GM18507 (cell line): ENCODE data around the gene HIF3A.

Experiments
- DNase-seq: peaks from one replicate; pipeline ENCODE4 v3.0.0; 2011; ENCODE audit warnings: low read depth; ENCODE audit not compliant: insufficient read length; ENCODE audit errors: extremely low spot score
- FAIRE-seq: peaks from 2 replicates; lab custom pipeline; 2011; peaks lifted over from hg19 to GRCh38; lab: Jason Lieb, UNC

HIF3A gene

GRCh38 chr19:46351241-46352041, 54.6 kb downstream of the HIF3A start:
- peak; percentile 70 for FAIRE-seq

DNA sequence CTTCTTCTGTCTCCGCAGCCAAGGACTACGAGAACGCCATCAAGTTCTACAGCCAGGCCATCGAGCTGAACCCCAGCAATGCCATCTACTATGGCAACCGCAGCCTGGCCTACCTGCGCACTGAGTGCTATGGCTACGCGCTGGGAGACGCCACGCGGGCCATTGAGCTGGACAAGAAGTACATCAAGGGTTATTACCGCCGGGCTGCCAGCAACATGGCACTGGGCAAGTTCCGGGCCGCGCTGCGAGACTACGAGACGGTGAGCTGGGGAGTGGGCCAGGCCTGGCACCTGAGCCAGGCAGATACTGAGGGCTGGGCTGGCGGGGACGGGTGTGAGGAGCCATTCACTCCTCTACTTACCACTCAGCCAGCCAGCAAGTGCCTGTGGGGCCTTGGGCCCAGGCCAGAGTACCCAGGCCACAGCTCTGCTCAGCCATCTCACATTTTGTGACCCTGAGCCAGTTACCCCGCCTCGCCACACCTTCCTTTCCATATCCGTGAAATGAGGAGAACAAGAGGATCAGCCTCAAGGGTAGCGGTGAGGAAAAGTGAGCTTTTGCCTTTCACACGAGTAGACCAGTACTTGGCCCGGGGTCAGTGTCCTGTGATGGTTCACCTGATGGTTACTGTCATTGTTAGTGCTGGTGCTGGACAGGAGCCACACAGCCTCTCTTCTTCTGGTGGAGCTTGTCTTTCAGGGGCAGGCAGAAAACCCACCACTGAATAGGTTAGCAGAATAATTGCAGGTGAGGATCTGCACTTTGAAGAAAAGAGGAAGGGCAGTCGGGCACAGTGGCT, 57.1 kb downstream of the HIF3A start:
- FAIRE-seq (no peak), DNase-seq (no peak)

More at GRCh38 chr19:46351241-46352041, 54.6 kb downstream of the HIF3A start:
- DNase-seq = no peak

GRCh38 chr19:46355234-46356148, 58.6 kb downstream of the HIF3A start:
- FAIRE-seq (peak; percentile 72), DNase-seq (peak; percentile 17)

DNA sequence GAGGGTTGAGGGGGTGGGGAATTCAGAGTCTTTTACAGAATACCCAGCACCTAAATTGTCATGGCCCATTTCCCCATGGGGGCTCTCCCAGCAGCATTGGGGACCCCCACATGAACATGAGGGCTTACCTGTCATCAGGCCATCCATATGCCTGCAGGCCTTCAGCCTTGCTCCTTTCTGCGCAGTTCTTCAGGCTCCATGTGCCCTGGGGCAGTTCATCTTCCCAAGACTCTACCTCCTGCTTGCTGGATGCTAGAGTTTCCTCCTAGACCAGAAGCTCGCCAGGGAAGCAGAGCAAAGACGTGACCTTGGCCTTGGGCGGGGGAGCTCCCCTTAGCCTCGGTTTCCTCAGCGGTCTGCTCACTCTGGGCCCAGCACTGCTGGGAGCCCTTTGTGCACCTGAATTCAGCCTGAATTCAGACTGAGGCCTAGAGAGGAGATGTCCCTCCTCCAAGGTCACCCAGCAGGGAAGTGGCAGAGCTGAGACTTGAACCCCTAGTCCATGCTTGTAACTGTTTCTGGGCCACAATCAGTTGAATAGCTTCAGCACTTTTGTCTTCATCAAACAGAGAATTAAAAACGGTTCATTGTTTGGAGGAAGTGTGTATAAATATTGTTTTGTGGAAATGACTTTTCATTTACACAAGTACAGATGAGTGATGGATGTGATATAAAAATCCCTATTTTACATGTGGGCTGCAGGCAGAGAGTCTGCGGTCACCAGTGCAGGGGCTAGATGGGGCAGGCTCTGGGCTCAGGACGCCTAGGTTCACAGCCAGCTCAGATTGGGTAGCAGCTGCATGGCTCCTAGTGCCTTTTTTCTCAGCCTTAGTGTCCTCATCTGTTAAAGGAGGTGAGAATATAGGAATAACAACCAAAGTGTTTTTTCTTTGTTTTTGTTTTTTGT, 59.6 kb downstream of the HIF3A start:
- FAIRE-seq (no peak), DNase-seq (no peak)

DNA sequence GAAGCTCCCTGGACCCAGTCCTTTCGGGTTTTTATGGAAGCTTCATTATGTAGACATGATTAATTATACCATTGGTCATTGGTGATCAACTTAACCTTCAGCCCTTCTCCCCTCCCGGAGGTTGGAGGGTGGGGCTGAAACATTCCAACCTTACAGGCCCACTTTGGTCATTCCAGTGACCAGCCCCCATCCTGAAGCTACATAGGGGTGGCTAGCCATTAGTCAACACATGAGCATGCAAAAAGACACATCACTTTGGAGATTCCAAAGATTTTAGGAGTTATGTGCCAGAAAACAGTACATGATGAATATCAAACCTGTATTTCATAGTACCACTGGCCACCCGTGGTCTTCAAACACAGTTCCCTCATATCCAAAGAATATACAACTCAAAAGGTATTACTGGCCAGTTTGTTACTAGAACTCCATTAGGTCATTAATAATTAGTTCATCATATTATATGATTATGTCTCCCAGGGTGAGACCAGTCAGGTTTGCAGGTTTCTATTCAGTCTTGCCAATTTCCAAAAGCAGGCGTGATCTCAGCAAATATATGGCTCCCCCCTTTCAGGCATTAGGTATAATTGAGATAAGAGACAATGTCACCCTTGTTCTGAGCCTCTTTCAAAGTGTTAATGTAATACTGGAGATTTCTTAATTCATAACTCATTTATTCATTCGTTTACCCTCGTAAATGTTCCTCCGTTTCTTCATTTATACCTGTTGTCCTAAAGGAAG, 61.2 kb downstream of the HIF3A start:
- FAIRE-seq = no peak

DNA sequence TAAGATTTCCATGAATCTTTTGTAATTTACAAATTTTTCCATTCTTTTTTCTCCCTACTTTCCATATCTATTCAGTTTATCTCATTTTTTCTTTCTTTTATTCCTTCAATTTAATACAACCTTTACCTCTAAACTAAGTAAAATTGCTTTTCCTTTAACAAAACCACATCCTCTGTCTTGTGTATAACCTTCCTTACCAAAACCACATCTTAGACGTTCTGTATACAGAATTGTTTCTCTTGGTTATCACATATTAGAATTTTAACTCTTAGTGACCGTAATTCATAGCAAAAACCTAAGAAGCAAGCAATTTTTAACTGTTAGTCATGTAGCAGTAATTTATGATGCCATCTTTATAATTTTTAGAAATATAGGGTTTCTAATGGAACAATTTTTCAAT, 65.1 kb downstream of the HIF3A start:
- no peak for DNase-seq
- no peak for FAIRE-seq

More for the DNA sequence above, 61.2 kb downstream of the HIF3A start:
- DNase-seq = no peak

DNA sequence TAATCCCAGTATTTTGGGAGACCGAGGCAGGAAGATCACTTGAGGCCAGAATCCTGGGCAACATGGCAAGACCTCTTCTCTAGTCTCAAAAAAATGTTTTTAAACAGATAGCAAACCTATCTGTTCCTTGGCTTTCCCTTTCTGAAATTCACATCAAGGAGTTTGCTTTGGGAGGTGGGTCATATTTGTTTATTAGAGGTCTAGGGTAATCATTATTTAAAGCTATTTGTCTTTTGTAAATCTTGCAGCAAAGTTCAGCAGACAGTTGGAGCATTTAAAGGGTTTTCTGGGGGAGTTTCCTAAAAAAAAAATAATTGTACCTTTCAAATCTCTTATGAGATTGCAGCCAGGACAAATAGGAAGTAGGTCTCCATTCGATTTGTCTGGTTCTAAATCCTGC, 67.5 kb downstream of the HIF3A start:
- FAIRE-seq = no peak
- DNase-seq = no peak

DNA sequence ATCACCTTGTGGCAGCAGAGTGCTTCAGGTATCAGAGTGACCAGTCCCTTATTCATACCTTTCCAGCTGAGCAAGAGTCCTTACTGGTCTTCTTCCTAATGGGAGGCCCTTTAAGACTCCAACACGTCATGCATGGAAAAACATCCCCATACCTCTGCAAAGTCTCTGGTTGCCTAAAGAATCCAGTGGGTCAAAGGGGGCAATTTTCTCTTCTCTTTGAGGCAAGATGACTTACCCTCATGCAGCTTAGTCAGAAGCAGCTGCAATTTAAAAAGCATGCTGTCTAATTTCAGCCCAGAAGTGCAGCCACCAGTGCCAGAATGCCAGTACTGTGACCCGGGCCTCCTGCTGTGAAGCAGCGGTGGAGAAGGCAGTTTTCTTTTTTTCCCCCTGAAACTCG, 68.7 kb downstream of the HIF3A start:
- no peak for DNase-seq
- FAIRE-seq = no peak

- no peak for FAIRE-seq
- no peak for DNase-seq
Observed at GRCh38 chr19:46366620-46367292, 69.9 kb downstream of the HIF3A start.

- FAIRE-seq = no peak
- DNase-seq = no peak
Observed at GRCh38 chr19:46367426-46367825, 70.6 kb downstream of the HIF3A start.

DNA sequence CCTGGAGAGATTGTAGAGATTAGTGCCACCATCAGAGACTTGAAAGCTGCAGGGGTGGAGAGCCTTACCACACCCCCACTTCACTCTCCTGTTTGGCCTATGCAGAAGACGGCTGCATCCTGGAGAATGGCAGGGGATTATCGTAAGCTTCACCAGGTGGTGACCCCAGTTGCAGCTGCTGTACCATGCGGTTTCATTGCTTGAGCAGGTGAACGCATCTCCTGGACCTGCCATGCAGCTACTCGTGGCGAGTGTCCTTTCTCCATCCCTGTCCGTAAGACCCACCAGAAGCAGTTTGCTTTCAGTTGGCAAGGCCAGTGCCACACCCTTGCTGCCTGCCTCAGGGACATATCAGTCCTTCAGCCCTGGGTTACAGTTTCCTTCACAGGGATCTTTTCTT, 71.3 kb downstream of the HIF3A start:
- FAIRE-seq (no peak), DNase-seq (no peak)

GRCh38 chr19:46369817-46370216, 73.0 kb downstream of the HIF3A start:
- FAIRE-seq = no peak
- DNase-seq = no peak

DNA sequence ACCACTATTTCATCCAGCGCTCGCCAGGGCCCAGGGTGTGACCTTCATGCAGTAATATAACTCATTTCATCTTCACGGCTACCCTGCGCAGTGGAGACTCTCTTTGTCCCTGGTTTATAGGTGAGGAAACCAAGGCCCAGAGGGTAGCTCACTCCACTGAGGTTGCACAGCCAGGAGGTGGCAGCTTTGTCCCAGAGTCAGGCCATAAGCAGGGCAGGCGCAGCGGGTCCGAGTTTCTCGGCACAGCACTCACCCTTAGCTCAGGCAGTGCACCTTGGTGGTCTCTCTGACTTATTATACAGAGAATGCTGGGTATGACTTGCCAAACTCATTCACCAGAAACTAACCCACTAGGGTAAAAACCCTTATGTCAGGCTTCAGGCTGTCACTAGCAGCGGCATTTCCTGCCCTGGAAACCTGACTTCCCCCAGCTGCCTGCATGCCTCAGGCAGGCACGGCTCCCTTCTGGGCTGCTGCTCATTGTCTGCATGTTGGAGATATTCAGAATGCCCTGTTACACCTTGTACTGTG, 74.6 kb downstream of the HIF3A start:
- DNase-seq (no peak), FAIRE-seq (no peak)

GRCh38 chr19:46372901-46373490, 76.2 kb downstream of the HIF3A start:
- FAIRE-seq (no peak), DNase-seq (no peak)

- FAIRE-seq (no peak), DNase-seq (no peak)
Observed at GRCh38 chr19:46373491-46374359, 76.9 kb downstream of the HIF3A start.
